GM19193 (cell line): ENCODE results near the gene ANK3.

ENCODE experiments used
- POLR2A ChIP-seq: IDR thresholded peaks from 4 replicates; pipeline ENCODE4 v1.6.1; 2011; ENCODE audit not compliant: insufficient read depth, insufficient read length; ENCODE audit errors: extremely low read depth

The ANK3 gene

GRCh38 chr10:60389413-60390025 lies at the start of gene ANK3:
ANK3 (minus strand) TSS chr10:60389875; CDS start chr10:60389538, 337 bp downstream.
- no peak for TF ChIP-seq POLR2A

GRCh38 chr10:60434418-60435046 lies 44.9 kb upstream of the ANK3 start:
- no peak for TF ChIP-seq POLR2A

- no peak for TF ChIP-seq POLR2A
Observed at GRCh38 chr10:60433684-60434083, 44.0 kb upstream of the ANK3 start.

GRCh38 chr10:60430836-60431597 lies 41.3 kb upstream of the ANK3 start:
- no peak for TF ChIP-seq POLR2A

- TF ChIP-seq POLR2A: no peak
Observed at GRCh38 chr10:60430017-60430416, 40.3 kb upstream of the ANK3 start.

GRCh38 chr10:60429084-60429849 lies 39.6 kb upstream of the ANK3 start:
- TF ChIP-seq POLR2A: no peak

- TF ChIP-seq POLR2A: no peak
Observed at GRCh38 chr10:60428387-60428737, 38.7 kb upstream of the ANK3 start.

- TF ChIP-seq POLR2A: no peak
Observed at GRCh38 chr10:60427709-60428386, 38.2 kb upstream of the ANK3 start.

GRCh38 chr10:60427148-60427547 lies 37.5 kb upstream of the ANK3 start:
- TF ChIP-seq POLR2A: no peak

GRCh38 chr10:60426425-60426824 lies 36.8 kb upstream of the ANK3 start:
- TF ChIP-seq POLR2A: no peak

- TF ChIP-seq POLR2A: no peak
Observed at GRCh38 chr10:60425392-60426110, 35.9 kb upstream of the ANK3 start.

GRCh38 chr10:60424971-60425370 lies 35.3 kb upstream of the ANK3 start:
- no peak for TF ChIP-seq POLR2A

GRCh38 chr10:60423920-60424319 lies 34.2 kb upstream of the ANK3 start:
- TF ChIP-seq POLR2A: no peak

- no peak for TF ChIP-seq POLR2A
Observed at GRCh38 chr10:60422809-60423208, 33.1 kb upstream of the ANK3 start.
